HG03439 (cell line): ENCODE results near the gene TAS2R60.
"Not testable (repeated sequence)": the region's sequence is repeated elsewhere in the genome, so short reads cannot be mapped to it uniquely, and the experiment has no call there.

ENCODE experiments used
- ATAC-seq: cut with Tn5 transposase; IDR thresholded peaks from one replicate; pipeline ENCODE4 v1.9.1; 2021; ENCODE audit warnings: mild to moderate bottlenecking, moderate library complexity; ENCODE audit not compliant: unreplicated experiment

The TAS2R60 gene

GRCh38 chr7:143410521-143411004 lies 32.7 kb upstream of the TAS2R60 start:
- ATAC-seq: no peak

- no peak for ATAC-seq
These were observed 31.1 kb upstream of the TAS2R60 start for GRCh38 chr7:143411976-143412708.

GRCh38 chr7:143413123-143413522 lies 30.1 kb upstream of the TAS2R60 start:
- no peak for ATAC-seq

GRCh38 chr7:143415209-143415608 lies 28.0 kb upstream of the TAS2R60 start:
- ATAC-seq: not testable (repeated sequence)

DNA sequence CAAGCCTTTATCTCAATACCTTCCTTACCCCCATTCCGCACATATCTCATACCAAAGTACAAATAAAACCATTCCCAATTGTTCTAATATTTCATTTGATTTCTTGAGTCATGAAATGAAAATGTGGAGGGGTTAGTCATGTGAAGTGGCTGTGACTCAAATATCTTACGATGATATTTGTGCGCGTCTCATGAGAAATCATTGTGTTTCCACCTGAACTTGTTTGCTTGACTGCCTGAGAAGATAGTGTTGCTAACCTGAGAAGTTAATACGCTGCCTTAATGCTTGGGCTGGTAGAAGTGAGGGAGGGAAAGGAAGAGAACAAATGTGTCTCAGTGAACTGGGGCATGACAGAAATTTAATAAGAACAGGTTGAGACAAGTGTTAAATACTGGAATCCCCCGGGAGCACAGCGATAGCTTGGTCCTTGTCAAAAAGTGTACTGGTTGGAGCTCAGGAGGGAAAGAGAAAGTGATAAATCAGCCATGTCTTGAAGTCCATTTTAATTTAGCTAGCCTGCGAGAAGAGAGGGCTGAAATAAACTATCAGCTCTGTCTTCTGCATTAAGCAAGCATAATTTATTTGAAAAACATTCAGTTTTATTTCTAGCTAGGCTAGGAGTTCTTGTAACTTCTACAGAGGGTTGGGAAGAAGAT lies 27.4 kb upstream of the TAS2R60 start:
- ATAC-seq: no peak

GRCh38 chr7:143416565-143417149 lies 26.6 kb upstream of the TAS2R60 start:
- no peak for ATAC-seq

DNA sequence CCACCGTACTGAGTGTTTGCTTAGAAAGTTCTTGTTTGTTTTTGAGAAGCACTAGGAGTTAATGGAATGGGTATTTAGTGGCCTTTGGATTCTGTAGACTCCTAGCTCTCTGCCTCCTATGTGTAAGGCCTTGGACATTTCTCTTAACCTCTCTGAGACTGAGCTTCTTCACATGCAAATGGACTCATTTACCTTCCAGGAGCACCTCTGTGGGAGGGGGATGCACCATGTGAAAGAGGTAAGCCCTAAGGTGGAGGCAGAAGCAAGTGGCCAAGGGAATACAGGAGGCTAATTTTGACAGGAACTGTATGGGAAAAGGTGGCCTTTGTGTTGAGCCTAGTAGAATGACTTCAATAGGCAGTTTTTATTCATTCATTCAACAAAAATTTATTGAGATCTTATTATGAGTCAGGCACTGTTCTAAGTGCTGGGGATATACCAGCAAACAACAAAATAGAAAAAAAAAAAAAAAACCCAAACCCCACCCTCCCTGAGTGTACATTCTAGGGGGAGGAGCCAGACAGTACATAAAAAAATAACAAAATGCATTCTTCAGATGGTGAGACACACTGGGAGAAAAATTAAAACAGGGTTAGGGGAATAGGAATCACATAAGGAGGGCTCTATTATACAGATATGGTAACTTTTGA lies 25.4 kb upstream of the TAS2R60 start:
- ATAC-seq: no peak

- no peak for ATAC-seq
These were observed 24.4 kb upstream of the TAS2R60 start for GRCh38 chr7:143418681-143419458.

- no peak for ATAC-seq
These were observed 23.4 kb upstream of the TAS2R60 start for GRCh38 chr7:143419880-143420279.

DNA sequence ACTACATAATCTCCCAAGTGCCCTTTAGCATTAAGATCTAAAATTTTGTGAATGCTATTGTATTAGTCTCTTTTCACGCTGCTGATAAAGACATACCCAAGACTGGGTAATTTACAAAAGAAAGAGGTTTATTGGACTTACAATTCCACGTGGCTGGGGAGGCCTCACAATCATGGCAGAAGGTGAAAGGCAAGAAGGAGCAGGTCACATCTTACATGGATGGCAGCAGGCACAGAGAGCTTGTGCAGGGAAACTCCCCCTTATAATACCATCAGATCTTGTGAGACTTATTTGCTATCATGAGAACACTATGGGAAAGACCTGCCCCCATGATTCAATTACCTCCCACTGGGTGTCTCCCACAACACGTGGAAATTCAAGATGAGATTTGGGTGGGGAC lies 22.6 kb upstream of the TAS2R60 start:
- ATAC-seq: not testable (repeated sequence)

GRCh38 chr7:143422033-143422432 lies 21.2 kb upstream of the TAS2R60 start:
- ATAC-seq: no peak

DNA sequence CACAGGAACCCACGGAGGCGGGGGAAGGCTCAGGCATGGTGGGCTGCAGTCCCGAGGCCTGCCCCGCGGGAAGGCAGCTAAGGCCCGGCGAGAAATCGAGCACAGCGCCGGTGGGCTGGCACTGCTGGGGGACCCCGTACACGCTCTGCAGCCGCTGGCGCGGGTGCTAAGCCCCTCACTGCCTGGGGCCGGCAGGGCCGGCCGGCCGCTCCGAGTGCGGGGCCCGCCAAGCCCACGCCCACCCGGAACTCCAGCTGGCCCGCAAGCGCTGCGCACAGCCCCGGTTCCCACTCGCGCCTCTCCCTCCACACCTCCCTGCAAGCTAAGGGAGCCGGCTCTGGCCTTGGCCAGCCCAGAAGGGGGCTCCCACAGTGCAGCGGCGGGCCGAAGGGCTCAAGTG lies 18.8 kb upstream of the TAS2R60 start:
- ATAC-seq: not testable (repeated sequence)

DNA sequence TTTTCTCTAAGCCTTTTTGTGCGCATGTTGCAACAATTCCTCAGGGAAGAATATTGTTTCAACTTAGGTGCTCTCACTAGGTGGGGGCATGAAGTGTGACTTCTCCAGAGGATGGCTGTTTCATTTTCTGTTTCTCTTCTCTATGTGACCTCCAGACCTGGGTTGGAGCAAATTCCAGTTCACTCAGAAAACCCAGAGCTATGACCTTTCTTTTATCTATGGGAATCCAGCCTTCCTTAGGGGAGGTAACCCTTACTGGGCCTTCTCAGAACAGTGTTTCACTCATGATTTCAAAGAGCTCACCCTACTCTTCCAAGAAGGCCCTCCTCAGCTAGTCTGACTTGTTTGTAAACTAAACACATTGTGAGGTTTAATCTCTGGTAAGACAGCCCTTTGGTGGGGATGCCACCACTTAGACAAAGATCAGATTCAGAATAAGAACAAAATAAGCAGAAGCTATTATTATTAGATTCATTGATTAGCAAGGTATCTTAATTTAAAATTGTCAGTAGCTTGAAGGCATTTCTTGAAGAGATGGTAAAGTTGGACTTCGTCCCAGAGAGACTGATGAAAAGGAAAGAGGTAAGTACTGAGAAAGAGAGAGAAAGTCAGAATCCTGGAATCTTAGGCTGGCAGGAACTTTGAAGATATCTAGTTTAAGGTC lies 16.6 kb upstream of the TAS2R60 start:
- no peak for ATAC-seq

DNA sequence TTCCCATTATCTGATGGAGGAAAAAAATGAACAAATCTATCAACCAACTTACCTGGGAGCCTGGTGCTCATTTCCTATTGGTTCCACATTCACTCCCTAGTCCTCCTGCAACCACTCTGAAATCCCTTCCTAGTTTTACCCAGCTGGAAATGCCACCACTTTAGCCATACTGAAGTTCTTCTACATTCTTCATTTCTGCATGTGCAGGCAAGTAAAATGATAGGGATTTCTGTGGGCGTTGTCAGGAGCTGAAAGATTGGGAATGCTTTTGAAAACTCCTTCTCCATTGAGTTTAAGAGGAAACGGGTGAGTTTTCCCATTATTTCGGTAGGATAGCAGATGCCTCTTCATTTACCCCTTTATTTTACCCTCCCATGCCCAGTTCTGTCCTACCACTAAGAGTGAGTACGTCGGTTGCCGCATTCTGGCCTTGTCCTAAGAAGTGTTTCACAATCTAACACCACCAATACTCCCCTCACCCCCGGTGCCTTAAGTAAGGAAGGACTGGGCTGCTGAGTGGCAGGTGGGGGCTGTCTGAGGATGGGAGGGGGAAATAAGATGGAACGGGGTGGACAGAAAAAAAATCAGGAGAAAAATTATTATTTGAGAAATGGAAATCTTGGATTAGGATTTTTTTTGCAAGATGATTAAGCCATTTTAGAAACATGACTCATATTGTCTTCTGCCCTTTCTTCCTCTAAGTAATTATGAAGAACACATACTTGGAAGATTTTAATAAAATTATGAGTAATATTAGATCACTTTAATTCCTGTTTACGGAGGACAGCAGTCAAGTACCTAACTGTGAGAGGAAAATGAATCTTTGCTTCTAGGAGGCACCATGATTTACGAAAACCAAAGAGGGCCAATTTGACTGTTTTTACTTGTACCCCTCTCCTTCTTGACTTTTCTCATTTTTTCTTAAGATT lies 13.2 kb upstream of the TAS2R60 start:
- no peak for ATAC-seq

GRCh38 chr7:143431109-143431508 lies 12.1 kb upstream of the TAS2R60 start:
- ATAC-seq: no peak

GRCh38 chr7:143433759-143434158 lies 9.5 kb upstream of the TAS2R60 start:
- ATAC-seq: no peak

- no peak for ATAC-seq
These were observed 8.6 kb upstream of the TAS2R60 start for GRCh38 chr7:143434660-143435059.

- ATAC-seq: no peak
These were observed 8.0 kb upstream of the TAS2R60 start for GRCh38 chr7:143435266-143435665.

GRCh38 chr7:143436325-143436946 lies 6.8 kb upstream of the TAS2R60 start:
- ATAC-seq: peak; percentile 74
